ENCODE measurements around the gene LRRC30.

LRRC30 gene

DNA sequence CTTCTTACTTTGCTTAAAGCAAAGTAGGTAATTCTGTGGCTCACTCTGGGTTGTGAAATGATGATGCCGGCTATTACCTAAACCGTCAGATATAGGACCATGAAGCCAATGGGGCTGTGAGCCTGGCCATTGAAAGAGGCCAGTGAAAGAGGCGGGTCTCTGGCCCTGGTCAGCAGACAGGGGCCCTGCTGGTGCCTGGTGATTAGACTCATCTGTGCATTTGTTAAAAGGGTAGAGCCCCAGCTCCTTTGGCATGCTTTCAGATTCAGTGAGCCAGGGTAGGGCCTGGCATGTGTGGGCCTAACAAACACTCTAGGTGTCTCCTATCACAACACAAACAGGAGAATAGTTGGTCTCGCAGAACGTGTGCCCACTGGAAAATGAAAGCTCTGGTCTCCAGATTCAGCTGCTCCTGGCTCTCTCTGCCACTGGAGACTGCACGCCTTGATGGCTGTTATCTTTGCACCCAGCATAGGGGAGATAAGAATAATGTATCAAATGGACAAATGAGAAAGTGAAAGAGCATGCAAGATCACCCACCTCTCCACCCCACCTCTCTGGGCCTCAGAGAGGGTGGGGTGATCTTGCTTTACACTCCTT is 6.9 kb downstream of the LRRC30 start:
- no peak for DNase-seq (ENCODE audit: low read depth in 2 of 2)

DNA sequence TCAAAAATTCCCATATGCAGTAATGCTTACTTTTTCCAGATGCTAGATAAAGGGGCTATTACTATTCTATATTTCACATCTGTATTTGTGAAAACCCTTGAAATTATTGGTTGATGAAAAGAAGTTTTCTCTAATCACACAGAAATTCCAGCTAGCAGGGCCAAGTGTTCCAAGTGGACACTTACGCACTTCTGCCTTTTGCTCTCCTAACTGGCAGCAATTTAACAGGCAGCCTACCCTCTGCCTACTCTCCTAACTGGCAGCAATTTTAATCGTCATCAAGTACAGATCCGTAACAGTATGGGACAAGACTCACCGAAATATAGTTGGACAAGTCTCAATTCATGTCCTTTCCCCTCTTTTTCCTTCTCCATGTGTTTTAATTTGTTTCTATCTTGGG is 12.0 kb downstream of the LRRC30 start:
- no peak for DNase-seq (ENCODE audit: low read depth in 2 of 2)

GRCh38 chr18:7248877-7249276 is 18.0 kb downstream of the LRRC30 start:
- no peak for DNase-seq (ENCODE audit: low read depth in 2 of 2)

GRCh38 chr18:7254163-7254562 is 23.3 kb downstream of the LRRC30 start:
- no peak for DNase-seq (ENCODE audit: low read depth in 2 of 2)

- no peak for DNase-seq (ENCODE audit: low read depth in 2 of 2)
Measured at GRCh38 chr18:7255054-7255453, 24.2 kb downstream of the LRRC30 start.

- DNase-seq (ENCODE audit: low read depth in 2 of 2), result no peak
Measured at GRCh38 chr18:7255643-7256042, 24.8 kb downstream of the LRRC30 start.

- no peak for DNase-seq (ENCODE audit: low read depth in 2 of 2)
Measured at GRCh38 chr18:7256618-7257425, 25.9 kb downstream of the LRRC30 start.

DNA sequence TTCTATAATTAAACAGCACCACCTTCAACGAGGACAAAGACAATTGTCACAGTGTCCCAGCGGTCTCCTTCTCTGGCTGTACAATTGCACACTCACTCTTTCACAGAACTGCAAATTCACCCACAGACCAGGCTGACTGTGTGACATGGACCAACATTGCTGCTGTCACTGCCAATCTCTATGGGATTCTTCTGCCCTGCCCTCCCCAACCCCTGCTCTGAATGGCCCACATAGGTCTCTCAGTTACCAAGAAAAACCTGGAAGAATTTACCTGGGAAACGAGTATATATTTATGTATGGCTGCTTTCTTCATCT is 26.5 kb downstream of the LRRC30 start:
- no peak for DNase-seq (ENCODE audit: low read depth in 2 of 2)

- DNase-seq (ENCODE audit: low read depth in 2 of 2), result no peak
Measured at GRCh38 chr18:7259475-7259874, 28.6 kb downstream of the LRRC30 start.

DNA sequence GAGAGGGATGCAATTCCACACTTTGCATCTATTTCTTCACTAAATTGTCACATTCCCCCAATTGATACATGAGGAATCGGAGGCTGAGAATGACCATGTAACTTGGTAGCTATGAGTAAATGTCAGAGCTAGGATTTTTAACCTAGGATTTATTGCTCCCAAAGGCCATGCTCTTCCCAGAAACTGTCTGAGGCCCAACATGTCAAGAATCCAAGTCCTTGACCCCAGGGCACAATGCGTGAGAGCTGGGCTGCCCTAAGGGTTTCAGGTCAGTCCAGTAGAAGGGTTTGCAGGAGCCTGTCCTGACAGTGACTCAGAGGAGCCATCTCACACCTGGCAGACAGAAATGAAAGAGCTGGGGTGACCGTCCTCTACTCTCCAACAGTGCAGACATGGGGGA is 30.3 kb downstream of the LRRC30 start:
- no peak for DNase-seq (ENCODE audit: low read depth in 2 of 2)

DNA sequence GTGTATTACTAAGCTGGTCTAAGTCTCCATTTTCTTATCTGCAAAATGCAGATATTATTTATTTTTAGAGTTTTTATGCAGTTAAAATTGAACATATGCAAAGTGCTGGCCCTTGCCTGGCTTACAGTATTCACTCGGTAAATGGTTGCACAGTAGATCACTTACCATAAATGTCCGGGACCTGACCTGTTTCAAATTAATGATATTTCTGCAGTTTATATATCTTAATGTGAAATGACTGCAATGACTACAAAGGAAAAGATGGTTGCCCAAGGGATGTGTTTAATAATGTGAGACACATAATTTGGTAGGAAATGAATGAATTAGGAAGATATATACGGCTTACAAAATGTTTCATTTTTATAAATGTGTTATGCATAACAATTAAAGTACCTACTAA is 37.1 kb downstream of the LRRC30 start:
- no peak for DNase-seq (ENCODE audit: low read depth in 2 of 2)

- DNase-seq (ENCODE audit: low read depth in 2 of 2), result no peak
Measured at GRCh38 chr18:7269942-7270341, 39.1 kb downstream of the LRRC30 start.

DNA sequence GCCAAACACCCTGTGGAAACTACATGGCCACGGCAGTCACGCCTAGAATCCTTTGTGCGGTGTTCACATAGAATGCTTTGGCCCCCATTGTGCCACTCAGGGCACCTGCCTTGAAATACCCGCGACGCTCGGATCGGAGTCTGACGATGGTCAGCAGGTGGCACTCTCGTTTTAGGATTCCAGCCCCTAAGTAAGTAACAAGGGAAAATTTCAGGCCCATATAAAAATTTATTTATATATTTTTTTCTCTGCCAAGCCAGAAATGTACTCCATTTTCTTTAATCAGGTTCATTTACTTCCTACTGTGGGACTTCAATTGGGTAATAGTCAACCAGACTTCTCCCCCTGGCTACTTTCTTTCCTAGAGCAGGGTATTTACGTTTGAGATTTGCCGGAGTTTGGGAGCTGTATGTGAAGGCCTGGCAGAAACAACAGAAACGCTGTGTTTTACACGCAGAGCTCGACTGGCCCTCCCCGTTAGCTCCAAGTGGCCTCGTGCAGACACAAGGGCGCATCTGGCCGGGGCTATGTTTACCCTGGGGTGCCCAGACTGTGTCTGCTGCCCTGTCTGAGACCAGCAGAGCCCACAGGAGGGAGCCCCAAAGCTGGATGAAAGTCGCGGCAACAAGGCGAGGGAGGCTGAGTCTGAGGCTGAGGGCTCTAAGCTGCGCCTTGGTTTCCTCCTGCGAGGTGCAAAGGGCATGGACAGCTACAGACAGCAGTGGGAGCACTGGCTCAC is 41.6 kb downstream of the LRRC30 start:
- no peak for DNase-seq (ENCODE audit: low read depth in 2 of 2)

GRCh38 chr18:7273301-7273921 is 42.5 kb downstream of the LRRC30 start:
- DNase-seq (ENCODE audit: low read depth in 2 of 2), result no peak

DNA sequence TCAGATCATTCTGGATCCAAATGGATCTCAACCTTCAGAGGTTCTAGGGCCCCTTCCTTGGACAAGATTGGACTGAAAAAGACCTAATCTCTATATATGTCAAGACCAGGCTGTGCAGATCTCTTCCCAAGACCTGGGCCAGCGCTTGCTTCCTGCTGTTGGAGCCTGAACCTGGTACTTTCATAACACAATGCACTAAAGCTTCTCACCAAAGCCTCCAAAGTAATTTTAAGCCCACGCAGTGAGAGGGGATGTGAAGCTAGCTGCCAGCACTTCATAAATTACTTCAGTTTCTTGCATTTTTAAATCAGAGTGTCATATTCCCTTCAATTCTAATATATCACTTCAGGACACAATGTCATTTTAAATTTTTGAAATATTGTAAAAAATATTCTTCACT is 50.7 kb downstream of the LRRC30 start:
- DNase-seq (ENCODE audit: low read depth in 2 of 2), result no peak
